MV-4-11 (cell line): ENCODE measurements around the gene OSTM1.

Experiments
- DNase-seq: peaks from one replicate; lab custom pipeline; 2025; lab: John Stamatoyannopoulos, UW

Gene OSTM1

GRCh38 chr6:108074359-108075144, at the start of gene OSTM1:
Gene OSTM1 (minus strand): TSS chr6:108074741. CDS start chr6:108074651, 90 bp downstream.
- peak; percentile 77 for DNase-seq

- DNase-seq: no peak
Observed at GRCh38 chr6:108123946-108124345, 49.4 kb upstream of the OSTM1 start.

GRCh38 chr6:108123481-108123929, 49.0 kb upstream of the OSTM1 start:
- DNase-seq: no peak

GRCh38 chr6:108121612-108122011, 47.1 kb upstream of the OSTM1 start:
- DNase-seq: no peak

- DNase-seq: no peak
Observed at GRCh38 chr6:108120311-108120710, 45.8 kb upstream of the OSTM1 start.

GRCh38 chr6:108119769-108120141, 45.2 kb upstream of the OSTM1 start:
- DNase-seq: no peak

GRCh38 chr6:108118810-108119768, 44.5 kb upstream of the OSTM1 start:
- DNase-seq: no peak

GRCh38 chr6:108118359-108118724, 43.8 kb upstream of the OSTM1 start:
- no peak for DNase-seq

- no peak for DNase-seq
Observed at GRCh38 chr6:108117427-108118358, 43.2 kb upstream of the OSTM1 start.

GRCh38 chr6:108116546-108117426, 42.2 kb upstream of the OSTM1 start:
- no peak for DNase-seq

GRCh38 chr6:108115598-108116058, 41.1 kb upstream of the OSTM1 start:
- DNase-seq: peak; percentile 24

- peak; percentile 55 for DNase-seq
Observed at GRCh38 chr6:108114841-108115597, 40.5 kb upstream of the OSTM1 start.

- DNase-seq: peak; percentile 46
Observed at GRCh38 chr6:108113557-108114519, 39.3 kb upstream of the OSTM1 start.

GRCh38 chr6:108108374-108108773, 33.8 kb upstream of the OSTM1 start:
- no peak for DNase-seq

- no peak for DNase-seq
Observed at GRCh38 chr6:108107102-108107501, 32.6 kb upstream of the OSTM1 start.

GRCh38 chr6:108106694-108107093, 32.2 kb upstream of the OSTM1 start:
- no peak for DNase-seq

- DNase-seq: no peak
Observed at GRCh38 chr6:108106261-108106660, 31.7 kb upstream of the OSTM1 start.

GRCh38 chr6:108105571-108105970, 31.0 kb upstream of the OSTM1 start:
- DNase-seq: no peak

- no peak for DNase-seq
Observed at GRCh38 chr6:108102965-108103364, 28.4 kb upstream of the OSTM1 start.
